GM12878 (cell line): ENCODE data around the gene TAX1BP3. TPM values are rescaled to one million over a fixed set of nuclear protein-coding genes. Genes with fewer than 3 reads are reported as not detected.

Experiments
- ATF7 ChIP-seq: fragments of 450-650 bp; IDR thresholded peaks from 2 replicates; pipeline ENCODE4 v1.6.1; 2016; ENCODE audit warnings: low read depth, mild to moderate bottlenecking
- EED ChIP-seq: sonication (generic); IDR thresholded peaks from 2 replicates; pipeline ENCODE4 v1.6.1; 2016; ENCODE audit warnings: antibody characterized with exemption, low read depth
- IKZF2 ChIP-seq, 2 experiments: fragments of 450-650 bp; IDR thresholded peaks; 2 replicates each; pipeline ENCODE4 v1.6.1; 2017; ENCODE audit warnings: mild to moderate bottlenecking in 2 of 2, moderate library complexity in 2 of 2
- SIN3A ChIP-seq: IDR thresholded peaks from 2 replicates; pipeline ENCODE4 v1.6.1; 2012; ENCODE audit warnings: low read depth, low read length, improper control_type of control experiment
- SRF ChIP-seq, 2 experiments: IDR thresholded peaks; 2 replicates each; pipeline ENCODE4 v1.6.1; 2011; ENCODE audit warnings: low read depth in 2 of 2, low read length in 2 of 2, mild to moderate bottlenecking in 1 of 2, moderate library complexity in 1 of 2
- ZNF207 ChIP-seq: fragments of 450-650 bp; IDR thresholded peaks from 2 replicates; pipeline ENCODE4 v1.6.1; 2014; ENCODE audit warnings: antibody characterized with exemption, mild to moderate bottlenecking, borderline replicate concordance
- polyA plus RNA-seq, 11 experiments: library from polyadenylated mRNA; depleted of rRNA in 4 of 11; unstranded in 6 of 11; stranded (reverse) in 5 of 11; fragments of >200 nt; fragmentation: Nextera tagmentation in 4 of 11; fragmentation: Illumina TruSeq in 1 of 11; extraction: Ambion mirVana in 4 of 11; extraction: Trizol in 1 of 11; gene quantifications; 1 replicate in 1 of 11; 2 replicates in 10 of 11; pipeline versions ENCODE4 v1.2.1 to v1.2.3, GENCODE V29; 2011 to 2016; ENCODE audit warnings: inconsistent platforms in 2 of 11, missing spikeins in 2 of 11, low read depth in 1 of 11
- total RNA-seq, 4 experiments: library from RNA; depleted of rRNA in 3 of 4; stranded (reverse); fragments of >200 nt in 3 of 4; fragmentation: Illumina TruSeq in 1 of 4; extraction: Trizol in 1 of 4; gene quantifications; 2 replicates each; pipeline versions ENCODE4 v1.2.1 to v1.2.3, GENCODE V29; 2013 to 2021
- TF ChIP-seq, protein P1 (sequence below): fragments of 450-650 bp; IDR thresholded peaks from 2 replicates; pipeline ENCODE4 v1.6.1; 2017; ENCODE audit warnings: antibody characterized with exemption, mild to moderate bottlenecking, moderate library complexity
- TF ChIP-seq, protein P2 (sequence below): fragments of 450-650 bp; conservative IDR thresholded peaks from 2 replicates; pipeline ENCODE4 v1.6.1; 2017; ENCODE audit warnings: mild to moderate bottlenecking, moderate library complexity
- TF ChIP-seq, protein P3 (sequence below): IDR thresholded peaks from 2 replicates; pipeline ENCODE4 v1.6.1; 2012; ENCODE audit warnings: low read depth, low read length, improper control_type of control experiment

Gene TAX1BP3
- total and polyA plus RNA-seq, 10 of the 15 experiments (the other 5 are each of a cell fraction or from before 2014, with no cell fraction given) = 1.00 to 40.4 (median 15.4) TPM

DNA sequence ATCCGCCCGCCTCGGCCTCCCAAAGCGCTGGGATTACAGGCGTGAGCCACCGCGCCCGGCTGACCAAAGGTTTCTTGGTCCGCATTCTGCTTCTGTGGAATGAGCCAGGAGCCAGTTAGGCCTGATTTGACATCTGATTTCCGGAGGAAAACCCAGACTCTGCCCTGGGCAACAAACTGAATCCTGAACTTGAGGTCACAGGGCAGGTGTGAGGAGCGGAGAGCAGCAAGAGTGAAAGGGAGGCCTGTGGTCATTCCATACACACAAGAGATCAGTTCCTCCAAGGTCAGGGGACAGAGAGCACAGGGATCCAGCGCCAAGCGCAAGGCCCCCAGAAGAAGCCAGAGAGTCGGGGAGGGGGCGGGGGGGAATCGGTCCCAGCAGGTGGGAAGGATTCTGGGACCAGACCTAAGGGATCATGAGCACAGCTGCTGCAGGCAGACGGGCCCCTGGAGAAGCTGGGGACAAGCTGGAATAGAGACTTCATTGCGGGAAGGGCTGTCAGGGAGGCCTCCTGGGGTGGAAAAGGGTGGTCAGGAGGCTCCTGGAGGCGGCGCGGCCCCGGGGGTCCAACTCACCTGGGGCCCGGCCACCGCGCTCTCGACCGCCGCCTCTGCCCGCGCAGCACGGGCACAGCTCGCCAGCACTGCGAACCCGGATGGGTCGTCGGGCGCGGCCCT is 32.8 kb downstream of the TAX1BP3 start (continued):
- TF ChIP-seq, protein P1, sequence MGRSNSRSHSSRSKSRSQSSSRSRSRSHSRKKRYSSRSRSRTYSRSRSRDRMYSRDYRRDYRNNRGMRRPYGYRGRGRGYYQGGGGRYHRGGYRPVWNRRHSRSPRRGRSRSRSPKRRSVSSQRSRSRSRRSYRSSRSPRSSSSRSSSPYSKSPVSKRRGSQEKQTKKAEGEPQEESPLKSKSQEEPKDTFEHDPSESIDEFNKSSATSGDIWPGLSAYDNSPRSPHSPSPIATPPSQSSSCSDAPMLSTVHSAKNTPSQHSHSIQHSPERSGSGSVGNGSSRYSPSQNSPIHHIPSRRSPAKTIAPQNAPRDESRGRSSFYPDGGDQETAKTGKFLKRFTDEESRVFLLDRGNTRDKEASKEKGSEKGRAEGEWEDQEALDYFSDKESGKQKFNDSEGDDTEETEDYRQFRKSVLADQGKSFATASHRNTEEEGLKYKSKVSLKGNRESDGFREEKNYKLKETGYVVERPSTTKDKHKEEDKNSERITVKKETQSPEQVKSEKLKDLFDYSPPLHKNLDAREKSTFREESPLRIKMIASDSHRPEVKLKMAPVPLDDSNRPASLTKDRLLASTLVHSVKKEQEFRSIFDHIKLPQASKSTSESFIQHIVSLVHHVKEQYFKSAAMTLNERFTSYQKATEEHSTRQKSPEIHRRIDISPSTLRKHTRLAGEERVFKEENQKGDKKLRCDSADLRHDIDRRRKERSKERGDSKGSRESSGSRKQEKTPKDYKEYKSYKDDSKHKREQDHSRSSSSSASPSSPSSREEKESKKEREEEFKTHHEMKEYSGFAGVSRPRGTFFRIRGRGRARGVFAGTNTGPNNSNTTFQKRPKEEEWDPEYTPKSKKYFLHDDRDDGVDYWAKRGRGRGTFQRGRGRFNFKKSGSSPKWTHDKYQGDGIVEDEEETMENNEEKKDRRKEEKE = no peak
- TF ChIP-seq, protein P2, sequence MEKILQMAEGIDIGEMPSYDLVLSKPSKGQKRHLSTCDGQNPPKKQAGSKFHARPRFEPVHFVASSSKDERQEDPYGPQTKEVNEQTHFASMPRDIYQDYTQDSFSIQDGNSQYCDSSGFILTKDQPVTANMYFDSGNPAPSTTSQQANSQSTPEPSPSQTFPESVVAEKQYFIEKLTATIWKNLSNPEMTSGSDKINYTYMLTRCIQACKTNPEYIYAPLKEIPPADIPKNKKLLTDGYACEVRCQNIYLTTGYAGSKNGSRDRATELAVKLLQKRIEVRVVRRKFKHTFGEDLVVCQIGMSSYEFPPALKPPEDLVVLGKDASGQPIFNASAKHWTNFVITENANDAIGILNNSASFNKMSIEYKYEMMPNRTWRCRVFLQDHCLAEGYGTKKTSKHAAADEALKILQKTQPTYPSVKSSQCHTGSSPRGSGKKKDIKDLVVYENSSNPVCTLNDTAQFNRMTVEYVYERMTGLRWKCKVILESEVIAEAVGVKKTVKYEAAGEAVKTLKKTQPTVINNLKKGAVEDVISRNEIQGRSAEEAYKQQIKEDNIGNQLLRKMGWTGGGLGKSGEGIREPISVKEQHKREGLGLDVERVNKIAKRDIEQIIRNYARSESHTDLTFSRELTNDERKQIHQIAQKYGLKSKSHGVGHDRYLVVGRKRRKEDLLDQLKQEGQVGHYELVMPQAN = peak; percentile 66
- no peak for TF ChIP-seq IKZF2 (IDR thresholded peaks at IDR 0.05)
- no peak for TF ChIP-seq SIN3A
- TF ChIP-seq ZNF207 = no peak
- TF ChIP-seq, protein P3, sequence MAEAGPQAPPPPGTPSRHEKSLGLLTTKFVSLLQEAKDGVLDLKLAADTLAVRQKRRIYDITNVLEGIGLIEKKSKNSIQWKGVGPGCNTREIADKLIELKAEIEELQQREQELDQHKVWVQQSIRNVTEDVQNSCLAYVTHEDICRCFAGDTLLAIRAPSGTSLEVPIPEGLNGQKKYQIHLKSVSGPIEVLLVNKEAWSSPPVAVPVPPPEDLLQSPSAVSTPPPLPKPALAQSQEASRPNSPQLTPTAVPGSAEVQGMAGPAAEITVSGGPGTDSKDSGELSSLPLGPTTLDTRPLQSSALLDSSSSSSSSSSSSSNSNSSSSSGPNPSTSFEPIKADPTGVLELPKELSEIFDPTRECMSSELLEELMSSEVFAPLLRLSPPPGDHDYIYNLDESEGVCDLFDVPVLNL = no peak
- TF ChIP-seq SRF (IDR thresholded peaks at IDR 0.05; ENCODE audit: low read depth in 2 of 2, low read length in 2 of 2) = no peak
- no peak; the same call in 1 of the 2 replicates for TF ChIP-seq EED
- TF ChIP-seq ATF7 = no peak
